HepG2 (cell line): ENCODE results near the gene MICALL2.

Experiments used
- ATF3 ChIP-seq: sonication (generic); formaldehyde crosslinking; IDR thresholded peaks from 2 replicates; pipeline ENCODE4 v1.4.0; 2020; ENCODE audit warnings: missing genetic modification reagents
- CREM ChIP-seq, 2 experiments: sonication (generic) in 1 of 2; formaldehyde crosslinking in 1 of 2; IDR thresholded peaks; 2 replicates each; pipeline versions ENCODE4 v1.4.0 to v1.6.1; 2016 to 2020; ENCODE audit warnings: antibody characterized with exemption in 1 of 2, mild to moderate bottlenecking in 1 of 2, missing genetic modification reagents in 1 of 2
- SP2 ChIP-seq: sonication (generic); formaldehyde crosslinking; IDR thresholded peaks from 2 replicates; pipeline ENCODE4 v1.5.1; 2020; ENCODE audit warnings: mild to moderate bottlenecking, missing genetic modification reagents
- ZNF205 ChIP-seq: IDR thresholded peaks from 2 replicates; pipeline ENCODE4 v1.6.1; 2018; ENCODE audit warnings: missing biosample characterization, missing genetic modification reagents

- TF ChIP-seq CREM (IDR thresholded peaks at IDR 0.05) (no peak), CREM (CRISPR knock-in tag; IDR thresholded peaks at IDR 0.05) (no peak), ATF3 (no peak), ZNF205 (CRISPR knock-in tag) (no peak), SP2 (no peak)
These were observed 65.8 kb downstream of the MICALL2 start for GRCh38 chr7:1393421-1393820.
